K562 (cell line): Measurements from ENCODE around the gene MPIG6B. TPM values are rescaled to one million over a fixed set of nuclear protein-coding genes. Genes with fewer than 3 reads are reported as not detected.

Experiments
- AFF1 ChIP-seq, 2 experiments: fragments of 450-650 bp; IDR thresholded peaks; 2 replicates each; pipeline ENCODE4 v1.6.1; 2018; ENCODE audit warnings: mild to moderate bottlenecking in 2 of 2, low read depth in 1 of 2; ENCODE audit not compliant: partially characterized antibody in 2 of 2
- CC2D1A ChIP-seq: fragments of 450-650 bp; IDR thresholded peaks from 2 replicates; pipeline ENCODE4 v1.6.1; 2017; ENCODE audit warnings: mild to moderate bottlenecking
- EP300 ChIP-seq: IDR thresholded peaks from 2 replicates; pipeline ENCODE4 v1.6.1; 2012; ENCODE audit warnings: low read length, improper control_type of control experiment
- MGA ChIP-seq: fragments of 450-650 bp; IDR thresholded peaks from 2 replicates; pipeline ENCODE4 v1.6.1; 2016; ENCODE audit warnings: mild to moderate bottlenecking, moderate library complexity
- MTF1 ChIP-seq: fragments of 250-450 bp; sonication (Bioruptor Pico); IDR thresholded peaks from 2 replicates; pipeline ENCODE4 v1.9.0; 2021; ENCODE audit warnings: moderate library complexity, mild to moderate bottlenecking, inconsistent platforms, borderline replicate concordance
- ZBTB12 ChIP-seq: fragments of 250-450 bp; sonication (Bioruptor Pico); IDR thresholded peaks from 2 replicates; pipeline ENCODE4 v1.4.0; 2020
- ZNF436 ChIP-seq: fragments of 250-450, 450-650 bp; sonication (Bioruptor Pico); formaldehyde crosslinking; IDR thresholded peaks from 2 replicates; pipeline ENCODE4 v1.7.0; 2020; ENCODE audit warnings: mild to moderate bottlenecking
- polyA plus RNA-seq, 8 experiments: library from polyadenylated mRNA; depleted of rRNA in 4 of 8; stranded (reverse) in 5 of 8; unstranded in 3 of 8; fragments of >200 nt; fragmentation: Nextera tagmentation in 2 of 8; fragmentation: Illumina TruSeq in 1 of 8; extraction: Ambion mirVana in 2 of 8; extraction: Trizol in 1 of 8; gene quantifications; 2 replicates each; pipeline versions ENCODE4 v1.2.1 to v1.2.3, GENCODE V29; 2011 to 2014; ENCODE audit warnings: inconsistent platforms in 1 of 8, missing spikeins in 1 of 8
- total RNA-seq, 7 experiments: library from RNA; depleted of rRNA in 6 of 7; stranded (reverse); fragments of >200 nt in 6 of 7; fragmentation: Illumina TruSeq in 2 of 7; extraction: Trizol in 2 of 7; gene quantifications; 2 replicates each; pipeline versions ENCODE4 v1.2.1 to v1.2.3, GENCODE V29; 2011 to 2021; ENCODE audit warnings: low replicate concordance in 1 of 7

MPIG6B gene
- total and polyA plus RNA-seq, 9 of the 15 experiments (the other 6 are each of a cell fraction or from before 2014, with no cell fraction given): 0.11 to 1.2 (median 0.28) TPM; not detected in 1

- TF ChIP-seq MGA: no peak
- no peak for TF ChIP-seq MTF1 (CRISPR knock-in tag)
- no peak for TF ChIP-seq CC2D1A
- no peak for TF ChIP-seq ZBTB12 (CRISPR knock-in tag)
- no peak for TF ChIP-seq EP300
- no peak for TF ChIP-seq ZNF436 (CRISPR knock-in tag)
- TF ChIP-seq AFF1 (IDR thresholded peaks at IDR 0.05; ENCODE audit: low read depth in 1 of 2, partially characterized antibody in 2 of 2): no peak
These were observed 10.9 kb upstream of the MPIG6B start (continued) for GRCh38 chr6:31712296-31712695.
